Heart left ventricle (tissue), 13 donors: ENCODE data around the gene FCMR.

Experiments
- POLR2A ChIP-seq, 2 donors: fragments of 450-650 bp; IDR thresholded peaks; one replicate each; pipeline ENCODE4 v1.6.1; 2017; ENCODE audit warnings: antibody characterized with exemption in 2 of 2, mild to moderate bottlenecking in 2 of 2, moderate library complexity in 2 of 2
- TF ChIP-seq, protein P1 (sequence below), 12 donors: fragments of 200-600 bp; sonication (generic) in 4 of 12; IDR thresholded peaks; one replicate each; pipeline versions ENCODE4 v1.5.0 to v1.8.0; 2018 to 2022; ENCODE audit warnings: antibody characterized with exemption in 12 of 12, mild to moderate bottlenecking in 5 of 12
- donor health status: ischemic (EF 13 %, LVEDD 7.1; RV severe dilation, severe dysfunction).
- donor health status: DM: no; HTN: yes; CAD: no.
- donor health status: DM: no; HTN: no; CAD: no.
- donor health status: ischemic (EF 25% LVEDD 6.9; RV normal size, moderate dysfunction).
- donor health status: ischemic (EF 25% LVEDD 5.7; RV mildly dilated, moderate dysfunction).
- donor health status: ischemic (EF 35%, LVEDD 5.7; RV mildly dilated, moderate dysfunction).
- donor health status: nonischemic (EF 11% LVEDD 7.7; RV severe dilation, severe dysfunction).
- donor health status: DM: yes; HTN: yes; CAD: no.
- donor health status: PGD.
- donor health status: ischemic (EF 29% LVEDD 5.4; RV normal size, mild dysfunction).
- donor health status: nonischemic (EF 23%, LVEDD 6.1; RV moderate dilation, normal function).

GRCh38 chr1:206867239-206867638, 54.5 kb downstream of the FCMR start:
- TF ChIP-seq, protein P1, sequence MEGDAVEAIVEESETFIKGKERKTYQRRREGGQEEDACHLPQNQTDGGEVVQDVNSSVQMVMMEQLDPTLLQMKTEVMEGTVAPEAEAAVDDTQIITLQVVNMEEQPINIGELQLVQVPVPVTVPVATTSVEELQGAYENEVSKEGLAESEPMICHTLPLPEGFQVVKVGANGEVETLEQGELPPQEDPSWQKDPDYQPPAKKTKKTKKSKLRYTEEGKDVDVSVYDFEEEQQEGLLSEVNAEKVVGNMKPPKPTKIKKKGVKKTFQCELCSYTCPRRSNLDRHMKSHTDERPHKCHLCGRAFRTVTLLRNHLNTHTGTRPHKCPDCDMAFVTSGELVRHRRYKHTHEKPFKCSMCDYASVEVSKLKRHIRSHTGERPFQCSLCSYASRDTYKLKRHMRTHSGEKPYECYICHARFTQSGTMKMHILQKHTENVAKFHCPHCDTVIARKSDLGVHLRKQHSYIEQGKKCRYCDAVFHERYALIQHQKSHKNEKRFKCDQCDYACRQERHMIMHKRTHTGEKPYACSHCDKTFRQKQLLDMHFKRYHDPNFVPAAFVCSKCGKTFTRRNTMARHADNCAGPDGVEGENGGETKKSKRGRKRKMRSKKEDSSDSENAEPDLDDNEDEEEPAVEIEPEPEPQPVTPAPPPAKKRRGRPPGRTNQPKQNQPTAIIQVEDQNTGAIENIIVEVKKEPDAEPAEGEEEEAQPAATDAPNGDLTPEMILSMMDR (IDR thresholded peaks at IDR 0.05): no peak
- no peak for TF ChIP-seq POLR2A (IDR thresholded peaks at IDR 0.05)
